HepG2 (cell line): Measurements from ENCODE around the gene TMEM131L. TPM values are rescaled to one million over a fixed set of nuclear protein-coding genes. Genes with fewer than 3 reads are reported as not detected.

Experiments
- ATAC-seq: fragments of 200-7000 bp; cut with Tn5 transposase; 3 replicates; pipeline ENCODE4 v1.9.1; 2020; ENCODE audit warnings: mild to moderate bottlenecking, moderate library complexity
- BruUV-seq: library from RNA; stranded (reverse); fragments of 400-500 nt; replicated peaks from 2 replicates; lab custom pipeline; 2021; lab: Mats Ljungman, UMichigan
- CTCF ChIA-PET: fragments of 300-600 bp; formaldehyde crosslinking; extraction: SDS; loops from one replicate; lab custom pipeline; 2021; ENCODE audit warnings: low total read pairs, inconsistent platforms, low intra/inter-chr PET ratio; lab: Yijun Ruan, JAX
- POLR2A ChIA-PET: fragments of 350-600 bp; sonication (Branson Sonifier 250); formaldehyde crosslinking; loops from one replicate; lab custom pipeline; 2020; ENCODE audit warnings: antibody characterized with exemption, inconsistent platforms; lab: Yijun Ruan, JAX
- DNase-seq: peaks from one replicate; pipeline ENCODE4 v3.0.0-alpha.2; 2015; ENCODE audit warnings: low spot score
- FAIRE-seq: peaks from 3 replicates; lab custom pipeline; 2011; peaks lifted over from hg19 to GRCh38; lab: Jason Lieb, UNC
- H2AFZ ChIP-seq: one replicate; pipeline ENCODE4 v1.6.1; 2011; ENCODE audit warnings: low read length, inconsistent platforms
- H3K27ac ChIP-seq: fragments of 300-600 bp; 3 replicates; pipeline ENCODE4 v1.8.0; 2011; ENCODE audit warnings: mixed run types, mild to moderate bottlenecking, mixed read lengths, low read length, inconsistent platforms; ENCODE audit not compliant: insufficient read depth; ENCODE audit errors: extremely low read length
- H3K27me3 ChIP-seq, 2 experiments: fragments of 200-600 bp in 1 of 2; 2 replicates in 1 of 2; 3 replicates in 1 of 2; pipeline versions ENCODE4 v1.6.0 to v1.8.0; 2011; ENCODE audit warnings: low read length in 2 of 2, mild to moderate bottlenecking in 2 of 2, moderate library complexity in 2 of 2, inconsistent platforms in 1 of 2; ENCODE audit not compliant: insufficient read depth in 2 of 2, control insufficient read depth in 1 of 2
- H3K36me3 ChIP-seq, 2 experiments: fragments of 200-600 bp in 1 of 2; replicated peaks in 1 of 2; 2 replicates in 1 of 2; 3 replicates in 1 of 2; pipeline versions ENCODE4 v1.5.1 to v1.8.0; 2011; ENCODE audit warnings: low read length in 2 of 2, inconsistent platforms in 1 of 2; ENCODE audit not compliant: insufficient read depth in 2 of 2, control insufficient read depth in 1 of 2
- H3K4me1 ChIP-seq: 2 replicates; pipeline ENCODE4 v1.5.1; 2012; ENCODE audit warnings: low read length, inconsistent platforms; ENCODE audit not compliant: insufficient read depth
- H3K4me2 ChIP-seq: 2 replicates; pipeline ENCODE4 v1.6.0; 2011; ENCODE audit warnings: low read depth, low read length, inconsistent platforms
- H3K4me3 ChIP-seq, 3 experiments: fragments of 200-600 bp in 1 of 3; sonication (generic), shearing (Covaris generic) in 1 of 3; replicated peaks in 1 of 3; 2 replicates each; pipeline ENCODE4 v1.5.1; 2011 to 2016; ENCODE audit warnings: low read length in 3 of 3, inconsistent platforms in 2 of 3, low read depth in 2 of 3, mild to moderate bottlenecking in 2 of 3, control low read depth in 1 of 3, mixed read lengths in 1 of 3; ENCODE audit not compliant: insufficient read depth in 1 of 3
- H3K79me2 ChIP-seq: one replicate; pipeline ENCODE4 v1.6.1; 2011; ENCODE audit warnings: low read length, inconsistent platforms; ENCODE audit not compliant: insufficient read depth
- H3K9ac ChIP-seq: 2 replicates; pipeline ENCODE4 v1.6.0; 2011; ENCODE audit warnings: mild to moderate bottlenecking, low read depth, low read length, inconsistent platforms; ENCODE audit not compliant: insufficient read depth
- H3K9me3 ChIP-seq: 2 replicates; pipeline ENCODE4 v1.5.1; 2012; ENCODE audit warnings: mild to moderate bottlenecking, low read length
- H4K20me1 ChIP-seq: 2 replicates; pipeline ENCODE4 v1.6.0; 2011; ENCODE audit warnings: inconsistent platforms, mild to moderate bottlenecking, low read length, moderate library complexity; ENCODE audit not compliant: insufficient read depth
- CEBPB ChIP-seq: IDR thresholded peaks from 2 replicates; pipeline ENCODE4 v1.6.1; 2011; ENCODE audit warnings: low read depth, low read length, improper control_type of control experiment, borderline replicate concordance
- KDM4B ChIP-seq: sonication (generic); formaldehyde crosslinking; IDR thresholded peaks from 2 replicates; pipeline ENCODE4 v1.4.0; 2020; ENCODE audit warnings: missing genetic modification reagents
- MATR3 ChIP-seq: sonication (generic); formaldehyde crosslinking; IDR thresholded peaks from 2 replicates; pipeline ENCODE4 v1.4.0; 2020; ENCODE audit warnings: missing genetic modification reagents
- NFKB2 ChIP-seq: sonication (generic); formaldehyde crosslinking; IDR thresholded peaks from 2 replicates; pipeline ENCODE4 v1.4.0; 2020; ENCODE audit warnings: missing genetic modification reagents, borderline replicate concordance
- PRMT3 ChIP-seq: sonication (generic); formaldehyde crosslinking; IDR thresholded peaks from 2 replicates; pipeline ENCODE4 v1.8.1; 2022; ENCODE audit warnings: low read depth, mild to moderate bottlenecking, moderate library complexity, missing genetic modification reagents, borderline replicate concordance
- REL ChIP-seq: sonication (generic); formaldehyde crosslinking; conservative IDR thresholded peaks from 2 replicates; pipeline ENCODE4 v1.8.0; 2022; ENCODE audit warnings: mild to moderate bottlenecking, missing genetic modification reagents, moderate library complexity
- SYNCRIP ChIP-seq: fragments of 200-400 bp; formaldehyde crosslinking; IDR thresholded peaks from 2 replicates; pipeline ENCODE4 v1.6.1; 2018; ENCODE audit warnings: mild to moderate bottlenecking, low read depth, low read length; ENCODE audit not compliant: insufficient read depth
- TOPORS ChIP-seq: sonication (generic); formaldehyde crosslinking; IDR thresholded peaks from 2 replicates; pipeline ENCODE4 v1.8.0; 2023; ENCODE audit warnings: mild to moderate bottlenecking, missing genetic modification reagents
- ZBTB14 ChIP-seq: sonication (generic); formaldehyde crosslinking; IDR thresholded peaks from 2 replicates; pipeline ENCODE4 v1.4.0; 2020; ENCODE audit warnings: missing genetic modification reagents
- ZBTB37 ChIP-seq: sonication (generic); formaldehyde crosslinking; IDR thresholded peaks from 2 replicates; pipeline ENCODE4 v1.4.0; 2020; ENCODE audit warnings: mild to moderate bottlenecking, missing genetic modification reagents
- ZC3H4 ChIP-seq: sonication (generic); formaldehyde crosslinking; IDR thresholded peaks from 2 replicates; pipeline ENCODE4 v1.4.0; 2020; ENCODE audit warnings: missing genetic modification reagents, borderline replicate concordance
- ZMYM2 ChIP-seq: sonication (generic); formaldehyde crosslinking; IDR thresholded peaks from 2 replicates; pipeline ENCODE4 v1.8.0; 2022; ENCODE audit warnings: mild to moderate bottlenecking, missing genetic modification reagents
- ZNF34 ChIP-seq: sonication (generic); formaldehyde crosslinking; IDR thresholded peaks from 2 replicates; pipeline ENCODE4 v1.4.0; 2020; ENCODE audit warnings: mild to moderate bottlenecking, missing genetic modification reagents, borderline replicate concordance
- ZNF644 ChIP-seq: IDR thresholded peaks from 2 replicates; pipeline ENCODE4 v1.6.1; 2016; ENCODE audit warnings: low read depth
- ZNF839 ChIP-seq: sonication (generic); formaldehyde crosslinking; IDR thresholded peaks from 2 replicates; pipeline ENCODE4 v1.4.0; 2020; ENCODE audit warnings: missing genetic modification reagents, mild to moderate bottlenecking, borderline replicate concordance
- ZSCAN12 ChIP-seq: sonication (generic); formaldehyde crosslinking; IDR thresholded peaks from 2 replicates; pipeline ENCODE4 v1.9.0; 2021; ENCODE audit warnings: mild to moderate bottlenecking, missing genetic modification reagents
- WGBS: methylation state at CpG from one replicate; pipeline ENCODE4 v1.1.6; 2017; ENCODE audit warnings: low lambda C conversion rate; 5-methylcytosine and 5-hydroxymethylcytosine counted together
- in situ Hi-C: cut with HindIII; loops from 2 replicates; pipeline ENCODE4 v1.10.0; 2017; ENCODE audit warnings: low pct_unique_long_range_greater_than_20kb; ENCODE audit not compliant: extremely low pct_ligation_motif_present
- intact Hi-C: fragments of 100-400 bp; cut with micrococcal nuclease; formaldehyde crosslinking; loops from one replicate; pipeline ENCODE4 v1.10.0; 2022; ENCODE audit not compliant: unreplicated experiment
- polyA plus RNA-seq, 8 experiments: library from polyadenylated mRNA; depleted of rRNA in 3 of 8; stranded (reverse) in 7 of 8; unstranded in 1 of 8; fragments of >200 nt; fragmentation: Illumina TruSeq in 4 of 8; extraction: Trizol in 4 of 8; gene quantifications; 2 replicates each; pipeline versions ENCODE4 v1.2.1 to v1.2.3, GENCODE V29; 2011 to 2016; ENCODE audit warnings: low read depth in 4 of 8, missing spikeins in 1 of 8, mixed read lengths in 1 of 8; ENCODE audit not compliant: insufficient read depth in 1 of 8
- total RNA-seq, 5 experiments: library from RNA; depleted of rRNA; stranded (reverse); fragments of >200 nt; fragmentation: Illumina TruSeq; extraction: Trizol; gene quantifications; 2 replicates each; pipeline ENCODE4 v1.2.3, GENCODE V29; 2016; ENCODE audit warnings: low read depth in 1 of 5
- TF ChIP-seq, protein P1 (sequence below): sonication (generic); formaldehyde crosslinking; IDR thresholded peaks from 2 replicates; pipeline ENCODE4 v1.5.1; 2020; ENCODE audit warnings: missing genetic modification reagents, mild to moderate bottlenecking, borderline replicate concordance
- TF ChIP-seq, protein P2 (sequence below): sonication (generic); formaldehyde crosslinking; IDR thresholded peaks from 2 replicates; pipeline ENCODE4 v1.4.0; 2020; ENCODE audit warnings: missing genetic modification reagents, borderline replicate concordance

Gene TMEM131L
- total and polyA plus RNA-seq, 2 of the 13 experiments (the other 11 are each of a cell fraction or from before 2014, with no cell fraction given), result 2.2 to 4.5 TPM

GRCh38 chr4:153530284-153530999 is 64.3 kb downstream of the TMEM131L start:
- Histone ChIP-seq H3K9me3 (no peaks in the 10 kb centered on the region), H3K79me2 (no peaks in the 10 kb centered on the region), H2AFZ (no peak overlapping the region), H3K4me3 (no peak overlapping the region), H3K36me3 (no peaks in the 10 kb centered on the region), H3K4me1 (no peaks in the 10 kb centered on the region), H3K4me2 (no peak overlapping the region), H3K27ac (no peak overlapping the region), H3K27me3 (no peaks in the 10 kb centered on the region), H3K9ac (no peak overlapping the region), H4K20me1 (no peaks in the 10 kb centered on the region)
- in situ Hi-C loops (no loop called here), intact Hi-C loops (no loop called here)
- POLR2A ChIA-PET, result no interaction called here
- FAIRE-seq, result no peak
- BruUV-seq, result no TSS peak
- ATAC-seq, result no peak
- DNase-seq, result no peak
- CTCF ChIA-PET, result no interaction called here
- 89% methylated on average over 5 of the region's 8 CpGs for WGBS
- no peak for TF ChIP-seq ZNF644
- TF ChIP-seq CEBPB, result no peak
- no peak for TF ChIP-seq TOPORS (CRISPR knock-in tag)
- TF ChIP-seq KDM4B (CRISPR knock-in tag), result no peak
- TF ChIP-seq REL (CRISPR knock-in tag), result no peak
- no peak for TF ChIP-seq ZMYM2
- no peak for TF ChIP-seq ZNF839 (CRISPR knock-in tag)
- no peak for TF ChIP-seq ZBTB37
- TF ChIP-seq, protein P1, sequence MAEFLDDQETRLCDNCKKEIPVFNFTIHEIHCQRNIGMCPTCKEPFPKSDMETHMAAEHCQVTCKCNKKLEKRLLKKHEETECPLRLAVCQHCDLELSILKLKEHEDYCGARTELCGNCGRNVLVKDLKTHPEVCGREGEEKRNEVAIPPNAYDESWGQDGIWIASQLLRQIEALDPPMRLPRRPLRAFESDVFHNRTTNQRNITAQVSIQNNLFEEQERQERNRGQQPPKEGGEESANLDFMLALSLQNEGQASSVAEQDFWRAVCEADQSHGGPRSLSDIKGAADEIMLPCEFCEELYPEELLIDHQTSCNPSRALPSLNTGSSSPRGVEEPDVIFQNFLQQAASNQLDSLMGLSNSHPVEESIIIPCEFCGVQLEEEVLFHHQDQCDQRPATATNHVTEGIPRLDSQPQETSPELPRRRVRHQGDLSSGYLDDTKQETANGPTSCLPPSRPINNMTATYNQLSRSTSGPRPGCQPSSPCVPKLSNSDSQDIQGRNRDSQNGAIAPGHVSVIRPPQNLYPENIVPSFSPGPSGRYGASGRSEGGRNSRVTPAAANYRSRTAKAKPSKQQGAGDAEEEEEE (CRISPR knock-in tag), result no peak
- TF ChIP-seq MATR3 (CRISPR knock-in tag), result no peak
- TF ChIP-seq ZC3H4, result no peak
- no peak for TF ChIP-seq ZNF34 (CRISPR knock-in tag)
- TF ChIP-seq SYNCRIP, result no peak
- no peak for TF ChIP-seq ZSCAN12 (CRISPR knock-in tag)
- TF ChIP-seq, protein P2, sequence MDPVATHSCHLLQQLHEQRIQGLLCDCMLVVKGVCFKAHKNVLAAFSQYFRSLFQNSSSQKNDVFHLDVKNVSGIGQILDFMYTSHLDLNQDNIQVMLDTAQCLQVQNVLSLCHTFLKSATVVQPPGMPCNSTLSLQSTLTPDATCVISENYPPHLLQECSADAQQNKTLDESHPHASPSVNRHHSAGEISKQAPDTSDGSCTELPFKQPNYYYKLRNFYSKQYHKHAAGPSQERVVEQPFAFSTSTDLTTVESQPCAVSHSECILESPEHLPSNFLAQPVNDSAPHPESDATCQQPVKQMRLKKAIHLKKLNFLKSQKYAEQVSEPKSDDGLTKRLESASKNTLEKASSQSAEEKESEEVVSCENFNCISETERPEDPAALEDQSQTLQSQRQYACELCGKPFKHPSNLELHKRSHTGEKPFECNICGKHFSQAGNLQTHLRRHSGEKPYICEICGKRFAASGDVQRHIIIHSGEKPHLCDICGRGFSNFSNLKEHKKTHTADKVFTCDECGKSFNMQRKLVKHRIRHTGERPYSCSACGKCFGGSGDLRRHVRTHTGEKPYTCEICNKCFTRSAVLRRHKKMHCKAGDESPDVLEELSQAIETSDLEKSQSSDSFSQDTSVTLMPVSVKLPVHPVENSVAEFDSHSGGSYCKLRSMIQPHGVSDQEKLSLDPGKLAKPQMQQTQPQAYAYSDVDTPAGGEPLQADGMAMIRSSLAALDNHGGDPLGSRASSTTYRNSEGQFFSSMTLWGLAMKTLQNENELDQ, result no peak
- no peak for TF ChIP-seq PRMT3
- TF ChIP-seq ZBTB14, result no peak
- no peak for TF ChIP-seq NFKB2 (CRISPR knock-in tag)
